ENCODE results near the gene PRR5L. TPM values are rescaled to one million over a fixed set of nuclear protein-coding genes. Genes with fewer than 3 reads are reported as not detected.

The PRR5L gene
- total and polyA plus RNA-seq, 2 experiments from 2014 or later, result 3.1 to 8.9 TPM

- TF ChIP-seq ZNF462 (CRISPR knock-in tag; IDR thresholded peaks at IDR 0.05), result no peak
Observed at GRCh38 chr11:36326524-36327419, 30.7 kb downstream of the PRR5L start (continued).

GRCh38 chr11:36328966-36329673 lies 33.0 kb downstream of the PRR5L start:
- ATAC-seq (no peak), DNase-seq (ENCODE audit: low spot score) (no peak)
- Histone ChIP-seq H4K20me1 (replicated peaks; ENCODE audit: insufficient read depth) (no peaks in the 10 kb centered on the region), H3K27me3 (ENCODE audit: insufficient read depth) (no peaks in the 10 kb centered on the region), H3K27ac (ENCODE audit: low read depth) (no peak overlapping the region), H3K4me2 (no peak overlapping the region), H3K4me1 (ENCODE audit: insufficient read depth) (peaks cover 19% of the 10 kb centered on the region; the same call in 1 of the 2 replicates), H3K9me2 (ENCODE audit: insufficient read depth) (0 out of 2 replicates have a peak, but pooled peaks cover 4% of the 10 kb centered on the region), H3K4me3 (no peak overlapping the region), H3K79me2 (replicated peaks; ENCODE audit: insufficient read depth) (no peaks in the 10 kb centered on the region), H2AFZ (no peak overlapping the region), H3K36me3 (ENCODE audit: insufficient read depth) (no peaks in the 10 kb centered on the region), H3F3A (replicated peaks; ENCODE audit: low read depth) (no peaks in the 10 kb centered on the region)
- H3K4me3 Mint-ChIP-seq, result no peak overlapping the region
- H3K27ac Mint-ChIP-seq, result no peak overlapping the region
- H3K9me3 Mint-ChIP-seq, result no peaks in the 10 kb centered on the region; the same call in 2 of the 3 replicates
- H3K36me3 Mint-ChIP-seq (ENCODE audit: low read depth), result no peaks in the 10 kb centered on the region; the same call in 2 of the 3 replicates
- peaks cover 21% of the 10 kb centered on the region for H3K4me1 Mint-ChIP-seq
- H3K27me3 Mint-ChIP-seq (ENCODE audit: insufficient read depth, low read depth, poor library complexity), result peaks cover 2% of the 10 kb centered on the region
- TF ChIP-seq ZNF114 (CRISPR knock-in tag; IDR thresholded peaks at IDR 0.05) (no peak), ZNF331 (CRISPR knock-in tag; IDR thresholded peaks at IDR 0.05; ENCODE audit: low read depth) (no peak), CREB1 (CRISPR knock-in tag; IDR thresholded peaks at IDR 0.05; ENCODE audit: low read depth) (no peak), EZH2phosphoT487 (IDR thresholded peaks at IDR 0.05; ENCODE audit: unreplicated experiment) (no peak), CTCF (conservative IDR thresholded peaks at IDR 0.05; ENCODE audit: low read depth in 2 of 2) (no peak)

All from GM23338 (cell line).